ENCODE results near the gene SPRED3.
A peak's percentile ranks its signal among the peaks of the same experiment; 100 is the strongest.

SPRED3 gene

GRCh38 chr19:38437295-38437694 lies 48.8 kb downstream of the SPRED3 start:
- Histone ChIP-seq H3K4me1 (ENCODE audit: insufficient read depth, poor library complexity, severe bottlenecking) (no peaks in the 10 kb centered on the region), H3K27me3 (ENCODE audit: insufficient read depth, poor library complexity, severe bottlenecking) (peaks cover 5% of the 10 kb centered on the region), H3K27ac (ENCODE audit: poor library complexity, severe bottlenecking) (no peak overlapping the region), H3K4me3 (ENCODE audit: severe bottlenecking) (no peak overlapping the region), H3K9me3 (ENCODE audit: severe bottlenecking) (no peaks in the 10 kb centered on the region), H3K36me3 (ENCODE audit: low read depth) (no peaks in the 10 kb centered on the region)
- ATAC-seq (ENCODE audit: low read depth) (no peak), DNase-seq (ENCODE audit: low spot score) (no peak)
- TF ChIP-seq CTCF (IDR thresholded peaks at IDR 0.05; ENCODE audit: poor library complexity, severe bottlenecking) = no peak

DNA sequence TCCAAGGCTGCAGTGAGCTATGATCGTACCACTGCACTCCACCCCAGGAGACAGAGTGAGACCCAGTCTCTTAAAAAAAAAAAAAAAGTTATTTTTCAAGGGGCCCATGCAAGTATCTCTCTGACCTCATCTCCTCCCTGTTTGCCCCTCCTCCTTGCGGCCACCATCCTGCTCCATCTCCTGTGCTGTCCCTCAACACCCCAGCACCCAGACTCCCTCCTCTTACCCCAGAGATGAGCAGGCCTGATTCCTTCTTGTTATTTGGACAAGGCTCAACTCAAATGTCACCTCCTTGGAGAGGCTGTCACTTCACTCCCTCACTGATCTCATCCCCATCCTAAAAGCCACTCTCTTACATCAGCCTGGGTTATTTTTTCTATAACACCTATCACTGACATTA lies 49.4 kb downstream of the SPRED3 start:
- no peaks in the 10 kb centered on the region for H3K9me3 ChIP-seq (ENCODE audit: severe bottlenecking)
- no peak overlapping the region for H3K4me3 ChIP-seq (ENCODE audit: severe bottlenecking)
- H3K36me3 ChIP-seq (ENCODE audit: low read depth) = no peaks in the 10 kb centered on the region
- H3K27ac ChIP-seq (ENCODE audit: poor library complexity, severe bottlenecking) = no peak overlapping the region
- no peaks in the 10 kb centered on the region for H3K4me1 ChIP-seq (ENCODE audit: insufficient read depth, poor library complexity, severe bottlenecking)
- H3K27me3 ChIP-seq (ENCODE audit: insufficient read depth, poor library complexity, severe bottlenecking) = peaks cover 5% of the 10 kb centered on the region
- TF ChIP-seq CTCF (IDR thresholded peaks at IDR 0.05; ENCODE audit: poor library complexity, severe bottlenecking) = no peak
- no peak for DNase-seq (ENCODE audit: low spot score)
- ATAC-seq (ENCODE audit: low read depth) = no peak

DNA sequence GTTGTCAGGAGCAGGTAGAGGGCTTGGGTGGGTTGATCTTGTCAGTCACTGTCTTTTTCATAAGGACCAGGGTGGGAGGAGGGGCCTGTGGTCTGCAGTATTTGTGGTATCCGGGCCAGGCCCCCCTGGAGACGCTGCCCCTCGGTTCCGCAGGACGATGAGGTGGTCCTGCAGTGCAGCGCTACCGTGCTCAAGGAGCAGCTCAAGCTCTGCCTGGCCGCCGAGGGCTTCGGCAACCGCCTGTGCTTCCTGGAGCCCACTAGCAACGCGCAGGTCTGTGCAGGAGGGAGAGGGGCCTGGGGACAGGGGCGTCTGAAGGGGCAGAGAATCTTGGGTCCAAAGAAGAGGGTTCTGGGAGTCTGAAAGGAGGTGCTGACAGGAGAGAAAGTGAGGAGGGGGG lies 52.1 kb downstream of the SPRED3 start:
- no peak for ATAC-seq (ENCODE audit: low read depth)
- no peak overlapping the region for H3K4me3 ChIP-seq (ENCODE audit: severe bottlenecking)
- no peaks in the 10 kb centered on the region for H3K4me1 ChIP-seq (ENCODE audit: insufficient read depth, poor library complexity, severe bottlenecking)
- H3K36me3 ChIP-seq (ENCODE audit: low read depth) = no peaks in the 10 kb centered on the region
- no peak overlapping the region for H3K27ac ChIP-seq (ENCODE audit: poor library complexity, severe bottlenecking)
- H3K27me3 ChIP-seq (ENCODE audit: insufficient read depth, poor library complexity, severe bottlenecking) = no peaks in the 10 kb centered on the region
- no peaks in the 10 kb centered on the region for H3K9me3 ChIP-seq (ENCODE audit: severe bottlenecking)
- no peak for TF ChIP-seq CTCF (IDR thresholded peaks at IDR 0.05; ENCODE audit: poor library complexity, severe bottlenecking)
- no peak for DNase-seq (ENCODE audit: low spot score)

GRCh38 chr19:38441657-38442348 lies 53.3 kb downstream of the SPRED3 start:
- Histone ChIP-seq H3K27ac (ENCODE audit: poor library complexity, severe bottlenecking) (no peak overlapping the region), H3K4me1 (ENCODE audit: insufficient read depth, poor library complexity, severe bottlenecking) (no peaks in the 10 kb centered on the region), H3K27me3 (ENCODE audit: insufficient read depth, poor library complexity, severe bottlenecking) (no peaks in the 10 kb centered on the region), H3K4me3 (ENCODE audit: severe bottlenecking) (no peak overlapping the region), H3K36me3 (ENCODE audit: low read depth) (no peaks in the 10 kb centered on the region), H3K9me3 (ENCODE audit: severe bottlenecking) (no peaks in the 10 kb centered on the region)
- no peak for DNase-seq (ENCODE audit: low spot score)
- TF ChIP-seq CTCF (IDR thresholded peaks at IDR 0.05; ENCODE audit: poor library complexity, severe bottlenecking) = no peak
- ATAC-seq (ENCODE audit: low read depth) = peak; percentile 38; the same call in 1 of the 3 replicates

DNA sequence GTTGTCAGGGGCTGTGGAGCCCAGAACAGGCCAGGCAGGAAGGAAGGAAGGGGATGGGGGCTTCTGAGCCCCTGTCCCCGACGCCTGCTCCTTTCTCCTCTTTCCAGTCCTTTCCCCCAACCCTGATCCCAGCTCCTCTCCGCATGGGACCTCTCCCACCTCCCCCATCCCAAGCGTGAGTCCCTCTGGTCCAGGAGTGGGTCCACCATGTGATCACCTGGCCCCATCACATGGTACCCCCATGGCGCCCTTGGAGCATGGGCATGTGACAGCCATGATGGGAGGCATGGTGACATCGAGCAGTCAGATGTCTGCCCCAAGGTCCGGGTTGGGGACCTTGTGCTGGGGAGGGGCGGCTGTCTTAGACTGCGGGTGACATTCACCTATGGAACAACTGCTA lies 54.2 kb downstream of the SPRED3 start:
- H3K36me3 ChIP-seq (ENCODE audit: low read depth) = no peaks in the 10 kb centered on the region
- DNase-seq (ENCODE audit: low spot score) (no peak), ATAC-seq (ENCODE audit: low read depth) (no peak)
- TF ChIP-seq CTCF (IDR thresholded peaks at IDR 0.05; ENCODE audit: poor library complexity, severe bottlenecking) = no peak
- H3K27ac ChIP-seq (ENCODE audit: poor library complexity, severe bottlenecking) = no peak overlapping the region
- H3K4me3 ChIP-seq (ENCODE audit: severe bottlenecking) = no peak overlapping the region
- no peaks in the 10 kb centered on the region for H3K27me3 ChIP-seq (ENCODE audit: insufficient read depth, poor library complexity, severe bottlenecking)
- no peaks in the 10 kb centered on the region for H3K9me3 ChIP-seq (ENCODE audit: severe bottlenecking)
- no peaks in the 10 kb centered on the region for H3K4me1 ChIP-seq (ENCODE audit: insufficient read depth, poor library complexity, severe bottlenecking)
